Measurements from ENCODE around the gene LMF1.

LMF1 gene

DNA sequence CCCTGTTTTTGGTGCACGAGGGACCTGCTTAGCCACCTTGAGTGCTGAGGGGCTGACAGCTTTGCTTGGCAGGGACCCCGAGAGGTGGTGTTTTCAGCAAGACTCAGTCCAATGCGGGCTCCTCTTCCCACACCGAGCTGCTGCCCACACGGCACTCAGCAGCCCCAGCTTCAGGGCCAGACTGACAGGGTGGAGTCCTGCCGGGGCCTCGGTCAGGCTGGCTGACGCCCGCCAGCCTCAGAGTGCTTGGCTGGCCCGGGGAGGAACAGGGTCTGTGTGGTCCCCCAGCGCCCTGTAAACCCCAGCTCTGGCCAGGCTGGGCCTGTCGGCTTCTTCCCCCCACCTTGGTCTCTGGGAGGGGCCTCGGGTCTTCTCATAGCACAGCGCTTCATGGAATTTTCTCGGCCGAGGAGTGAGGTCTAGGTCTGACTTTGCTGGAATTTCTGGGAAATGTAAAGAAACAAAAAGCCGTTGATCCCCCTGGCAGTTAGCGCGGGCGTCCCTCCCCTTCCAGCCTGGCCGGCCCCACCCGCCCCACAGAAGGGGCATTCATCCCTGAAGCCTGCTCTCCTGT, 13.4 kb upstream of the LMF1 start:
- no peak for DNase-seq

DNA sequence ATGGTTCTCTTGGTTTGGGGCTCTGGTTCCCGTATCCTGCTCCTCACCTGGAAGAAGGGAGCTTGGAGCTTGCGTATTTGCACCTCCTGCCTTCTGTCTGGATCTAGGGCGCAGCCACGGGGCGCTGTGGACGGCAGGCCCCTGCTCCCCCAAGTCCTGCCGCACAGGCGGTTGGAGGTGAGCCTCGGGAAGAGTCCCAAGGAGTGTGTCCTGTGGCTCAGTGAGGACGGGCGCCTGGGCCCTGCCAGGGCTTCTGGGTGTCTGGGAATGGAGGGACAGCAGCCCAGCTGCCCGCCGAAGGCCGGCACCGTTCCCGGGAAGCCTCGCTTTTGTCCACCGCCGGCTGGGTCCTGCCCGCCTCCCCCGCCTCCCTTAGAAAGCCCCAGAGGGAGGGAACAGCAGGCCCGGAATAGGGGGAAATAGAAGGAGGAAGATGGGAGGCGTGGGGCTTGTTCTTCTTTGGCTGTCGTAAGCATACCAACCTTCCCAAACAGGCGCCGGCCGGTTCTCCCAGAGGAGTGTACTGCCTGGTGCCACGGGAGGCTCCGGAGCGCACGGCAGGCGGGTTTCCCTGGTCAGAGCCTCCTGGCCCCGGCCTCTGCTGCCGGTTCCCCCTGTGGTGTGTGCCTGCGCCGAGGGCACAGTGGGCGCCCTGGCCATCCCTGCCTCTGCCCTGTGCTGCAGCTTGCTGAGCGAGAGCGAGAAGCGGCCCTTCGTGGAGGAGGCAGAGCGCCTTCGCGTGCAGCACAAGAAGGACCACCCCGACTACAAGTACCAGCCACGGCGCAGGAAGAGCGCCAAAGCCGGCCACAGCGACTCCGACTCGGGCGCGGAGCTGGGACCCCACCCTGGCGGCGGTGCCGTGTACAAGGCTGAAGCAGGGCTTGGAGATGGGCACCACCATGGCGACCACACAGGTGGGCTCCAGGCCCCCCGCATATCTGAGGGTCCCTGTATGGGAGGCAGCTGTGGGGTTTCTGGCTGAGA, 12.6 kb upstream of the LMF1 start:
- DNase-seq = no peak

DNA sequence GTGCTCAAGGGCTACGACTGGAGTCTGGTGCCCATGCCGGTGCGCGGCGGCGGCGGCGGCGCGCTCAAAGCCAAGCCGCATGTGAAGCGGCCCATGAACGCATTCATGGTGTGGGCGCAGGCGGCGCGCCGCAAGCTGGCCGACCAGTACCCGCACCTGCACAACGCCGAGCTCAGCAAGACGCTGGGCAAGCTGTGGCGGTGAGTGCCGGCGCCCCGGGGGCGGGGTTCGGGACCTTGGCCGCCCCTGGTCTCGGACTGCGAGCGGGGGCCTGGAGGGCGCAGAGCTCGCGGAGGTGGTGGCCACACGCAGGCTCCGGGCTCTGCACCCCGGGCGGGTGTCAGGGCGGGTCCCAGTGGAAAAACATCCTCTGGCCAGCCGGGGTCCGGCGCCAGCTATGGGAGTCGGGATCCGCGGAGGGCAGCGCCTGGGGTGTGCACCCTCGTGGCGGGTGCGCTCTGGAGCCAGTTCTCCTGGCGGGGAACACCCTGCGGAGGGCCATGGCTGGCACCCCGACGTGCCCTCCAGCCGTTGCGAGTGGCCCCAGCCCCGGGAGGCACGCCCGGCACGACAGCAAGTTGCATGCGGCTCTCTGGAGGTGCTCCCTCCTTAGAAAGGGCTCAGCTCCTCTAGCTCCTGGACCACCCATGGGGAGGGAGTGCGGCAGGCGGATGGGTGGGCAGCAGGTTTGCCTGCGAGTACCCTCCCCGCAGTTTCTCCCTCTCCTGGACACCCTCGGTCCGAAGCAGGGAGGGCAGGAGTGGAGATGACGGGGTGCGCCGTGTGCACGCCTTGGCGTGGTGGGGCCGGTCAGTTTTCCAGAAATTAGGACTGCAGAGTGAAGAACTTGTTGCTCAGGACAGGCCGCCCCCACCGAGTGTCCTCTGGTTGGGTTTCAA, 11.6 kb upstream of the LMF1 start:
- DNase-seq = no peak

GRCh38 chr16:981695-982144, 10.9 kb upstream of the LMF1 start, which contains the start of gene SOX8:
TSS of gene SOX8 (plus strand) at chr16:981770. CDS start at chr16:981923, 153 bp downstream.
- DNase-seq = no peak

DNA sequence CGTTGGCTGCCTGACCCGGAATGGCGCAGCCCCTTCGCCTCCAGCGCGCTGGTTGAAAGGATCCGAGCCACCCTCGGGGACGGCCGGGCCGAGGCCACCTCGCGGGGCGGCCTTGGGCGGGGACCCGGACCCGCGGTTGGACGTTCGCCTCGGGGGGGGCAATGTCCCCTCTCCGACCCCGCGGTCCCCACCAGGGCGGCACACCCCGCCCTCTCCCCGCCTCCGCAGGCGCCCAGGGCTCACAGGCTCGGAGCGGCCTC, 9.7 kb upstream of the LMF1 start:
- no peak for DNase-seq

- DNase-seq = no peak
Observed at GRCh38 chr16:979859-980594, 9.2 kb upstream of the LMF1 start.

GRCh38 chr16:979147-979546, 8.4 kb upstream of the LMF1 start:
- no peak for DNase-seq

GRCh38 chr16:978403-978802, 7.6 kb upstream of the LMF1 start:
- no peak for DNase-seq

- no peak for DNase-seq
Observed at GRCh38 chr16:977896-978295, 7.1 kb upstream of the LMF1 start.

- DNase-seq = no peak
Observed at GRCh38 chr16:977081-977701, 6.4 kb upstream of the LMF1 start.

- DNase-seq = no peak
Observed at GRCh38 chr16:976389-976931, 5.7 kb upstream of the LMF1 start.

DNA sequence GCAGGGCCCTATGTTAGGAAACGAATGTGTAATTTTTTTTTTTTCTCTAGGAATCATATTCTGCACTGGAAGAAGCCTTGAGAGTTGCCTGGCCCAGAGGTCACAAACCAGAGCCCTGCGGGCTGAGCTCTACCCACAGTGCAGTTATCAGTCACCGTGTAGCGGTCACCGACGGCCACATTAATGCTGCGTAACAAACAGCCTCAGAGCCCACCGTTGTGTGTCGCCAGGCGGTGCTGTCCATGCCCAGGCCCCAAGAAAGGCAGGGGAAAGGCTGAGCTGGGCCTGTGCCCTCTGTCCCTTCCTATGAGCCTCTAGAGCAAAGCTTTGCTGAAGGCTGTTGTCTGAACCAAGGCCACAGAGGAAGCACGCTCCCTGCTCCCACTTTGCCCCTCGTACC, 4.5 kb upstream of the LMF1 start:
- no peak for DNase-seq

DNA sequence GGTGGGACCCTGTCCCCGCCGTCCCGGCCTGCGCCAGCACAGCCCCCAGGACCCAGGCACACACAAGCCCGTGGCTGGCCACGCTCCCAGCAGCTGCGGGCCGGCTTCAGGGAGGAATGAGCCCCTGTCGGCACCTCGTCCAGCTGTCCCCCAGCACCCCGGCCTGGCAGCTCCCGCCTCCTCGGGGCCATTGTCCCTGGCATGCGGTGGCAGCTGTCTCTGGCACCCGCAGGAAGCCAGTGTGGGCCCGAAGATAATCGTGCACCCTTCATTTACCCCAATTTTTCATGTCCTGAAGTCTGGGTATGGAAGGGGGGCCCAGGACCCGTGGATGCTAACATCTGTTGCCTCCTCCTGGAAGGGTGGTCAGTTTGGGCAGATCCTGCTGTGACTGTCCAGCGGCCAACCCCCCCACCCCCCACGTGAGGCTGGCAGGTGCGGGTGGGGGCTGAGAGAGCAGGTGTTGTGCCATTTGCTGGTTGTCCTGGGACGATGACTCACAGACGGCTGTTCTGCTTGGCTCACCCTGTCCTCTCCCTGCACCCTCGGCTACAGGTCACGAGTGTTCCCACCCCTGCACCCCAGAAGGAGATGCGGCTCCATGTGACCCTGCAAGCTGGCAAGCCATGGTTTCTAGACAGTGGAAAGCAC, 4.0 kb upstream of the LMF1 start:
- DNase-seq = no peak

- no peak for DNase-seq
Observed at GRCh38 chr16:974001-974601, 3.3 kb upstream of the LMF1 start.

DNA sequence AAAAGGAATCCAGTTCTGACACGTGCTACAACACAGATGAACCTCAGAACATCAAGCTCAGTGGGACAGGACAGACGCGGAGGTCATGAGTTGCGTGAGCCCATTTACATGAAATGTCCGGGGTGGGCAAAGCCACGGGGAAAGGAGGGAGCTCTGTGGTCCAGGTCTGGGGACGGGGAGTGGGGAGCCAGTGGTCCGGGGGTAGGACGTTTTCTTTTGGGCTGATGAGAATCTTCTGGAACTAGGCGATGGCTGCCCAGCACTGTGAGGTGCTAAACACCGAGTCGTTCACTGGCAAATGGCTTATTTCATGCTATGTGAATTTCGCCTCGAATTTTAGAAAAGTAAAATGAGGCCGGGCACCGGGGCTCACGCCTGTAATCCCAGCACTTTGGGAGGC, 2.6 kb upstream of the LMF1 start:
- DNase-seq = no peak

- no peak for DNase-seq
Observed at GRCh38 chr16:972316-973002, 1.7 kb upstream of the LMF1 start.

DNA sequence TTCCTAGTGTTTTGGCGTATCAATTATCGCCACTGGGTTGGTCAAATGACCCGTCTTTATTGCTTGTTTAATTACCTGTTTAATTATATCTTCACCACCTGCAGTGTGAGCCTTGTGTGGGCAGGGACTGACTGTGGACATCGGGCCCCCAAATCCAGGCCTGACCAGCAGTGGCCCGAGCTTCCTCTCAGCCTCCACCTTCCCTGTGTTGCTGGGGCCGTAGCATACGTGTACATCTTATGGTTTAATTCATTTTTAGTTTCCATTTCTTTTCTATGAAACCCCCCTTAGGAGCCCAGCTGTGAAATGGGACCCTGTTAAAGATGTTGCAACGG, 1.2 kb upstream of the LMF1 start:
- DNase-seq = no peak

DNA sequence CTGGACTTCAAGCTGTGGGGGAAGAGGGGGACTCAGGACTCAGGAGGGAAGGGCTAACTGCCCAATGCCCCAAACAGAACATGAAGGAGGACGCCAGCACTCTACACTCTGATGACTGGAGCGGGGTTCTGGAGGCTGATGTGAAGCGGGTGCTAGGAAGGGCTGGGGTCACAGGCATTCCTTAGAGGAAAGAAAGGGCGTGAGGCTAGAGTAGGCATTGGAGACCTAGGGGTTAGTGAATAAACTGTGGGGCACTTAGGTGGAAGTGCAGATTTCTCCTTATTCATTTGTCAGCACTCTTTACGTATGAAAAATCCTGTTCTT, 760 bp upstream of the LMF1 start:
- no peak for DNase-seq

GRCh38 chr16:970386-970765, 408 bp downstream of the LMF1 start:
- DNase-seq = no peak

GRCh38 chr16:969508-970385, 1.0 kb downstream of the LMF1 start:
- no peak for DNase-seq
